H9 (cell line): ENCODE data around the gene JPH2. TPM values are rescaled to one million over a fixed set of nuclear protein-coding genes. Genes with fewer than 3 reads are reported as not detected.

ENCODE experiments used
- DNase-seq: peaks from one replicate; pipeline ENCODE4 v3.0.0-alpha.2; 2017
- H2AFZ ChIP-seq: one replicate; pipeline ENCODE4 v1.6.1; 2013; ENCODE audit warnings: mild to moderate bottlenecking, low read length, control low read depth, moderate library complexity
- H2AK5ac ChIP-seq: 2 replicates; pipeline ENCODE4 v1.6.1; 2013; ENCODE audit warnings: low read length, control low read depth, mixed read lengths; ENCODE audit not compliant: insufficient read length
- H2BK120ac ChIP-seq: one replicate; pipeline ENCODE4 v1.6.1; 2013; ENCODE audit warnings: low read depth, mild to moderate bottlenecking, low read length, control low read depth, inconsistent platforms; ENCODE audit not compliant: poor library complexity, severe bottlenecking
- H2BK12ac ChIP-seq: 2 replicates; pipeline ENCODE4 v1.6.1; 2013; ENCODE audit warnings: low read length, control low read depth, mixed read lengths, low read depth; ENCODE audit not compliant: insufficient read length
- H2BK15ac ChIP-seq: 2 replicates; pipeline ENCODE4 v1.6.1; 2013; ENCODE audit warnings: low read depth, low read length, control low read depth
- H2BK20ac ChIP-seq: one replicate; pipeline ENCODE4 v1.6.1; 2013; ENCODE audit warnings: low read depth, mild to moderate bottlenecking, low read length, control low read depth, inconsistent platforms; ENCODE audit not compliant: poor library complexity, severe bottlenecking
- H2BK5ac ChIP-seq: 2 replicates; pipeline ENCODE4 v1.6.1; 2013; ENCODE audit warnings: low read length, control low read depth, mixed read lengths; ENCODE audit not compliant: insufficient read length
- H3K14ac ChIP-seq: 2 replicates; pipeline ENCODE4 v1.6.1; 2013; ENCODE audit warnings: low read length, control low read depth; ENCODE audit not compliant: insufficient read depth
- H3K18ac ChIP-seq: 2 replicates; pipeline ENCODE4 v1.6.1; 2013; ENCODE audit warnings: low read depth, mild to moderate bottlenecking, mixed read lengths, low read length, control low read depth; ENCODE audit not compliant: insufficient read length
- H3K23ac ChIP-seq: 2 replicates; pipeline ENCODE4 v1.6.1; 2013; ENCODE audit warnings: low read length, control low read depth, mixed read lengths, low read depth; ENCODE audit not compliant: insufficient read length
- H3K23me2 ChIP-seq: 2 replicates; pipeline ENCODE4 v1.6.1; 2013; ENCODE audit warnings: low read depth, mild to moderate bottlenecking, mixed read lengths, low read length, control low read depth; ENCODE audit not compliant: insufficient read length, poor library complexity, severe bottlenecking
- H3K27ac ChIP-seq: 2 replicates; pipeline ENCODE4 v1.5.1; 2013; ENCODE audit warnings: low read length, control low read depth, mixed read lengths, low read depth; ENCODE audit not compliant: insufficient read length
- H3K27me3 ChIP-seq: 2 replicates; pipeline ENCODE4 v1.6.1; 2013; ENCODE audit warnings: low read length, control low read depth, inconsistent platforms; ENCODE audit not compliant: insufficient read depth
- H3K4ac ChIP-seq: 2 replicates; pipeline ENCODE4 v1.6.1; 2013; ENCODE audit warnings: low read depth, mild to moderate bottlenecking, control low read depth, inconsistent platforms, low read length, moderate library complexity
- H3K4me1 ChIP-seq: 2 replicates; pipeline ENCODE4 v1.6.1; 2013; ENCODE audit warnings: low read length, control low read depth, inconsistent platforms; ENCODE audit not compliant: insufficient read depth
- H3K4me2 ChIP-seq: 2 replicates; pipeline ENCODE4 v1.6.1; 2013; ENCODE audit warnings: low read length, control low read depth, mixed read lengths; ENCODE audit not compliant: insufficient read length, insufficient read depth
- H3K56ac ChIP-seq: 2 replicates; pipeline ENCODE4 v1.6.1; 2013; ENCODE audit warnings: low read depth, mild to moderate bottlenecking, mixed read lengths, low read length, control low read depth; ENCODE audit not compliant: insufficient read length
- H3K79me1 ChIP-seq: 2 replicates; pipeline ENCODE4 v1.6.1; 2013; ENCODE audit warnings: low read depth, mild to moderate bottlenecking, moderate library complexity, low read length, control low read depth, inconsistent platforms; ENCODE audit not compliant: insufficient read depth, poor library complexity, severe bottlenecking
- H3K79me2 ChIP-seq: 2 replicates; pipeline ENCODE4 v1.6.1; 2013; ENCODE audit warnings: low read length, control low read depth, inconsistent platforms; ENCODE audit not compliant: insufficient read depth
- H3K9ac ChIP-seq: 2 replicates; pipeline ENCODE4 v1.6.1; 2013; ENCODE audit warnings: low read length, control low read depth, mixed read lengths; ENCODE audit not compliant: insufficient read length; ENCODE audit errors: extremely low read depth
- H3K9me3 ChIP-seq: one replicate; pipeline ENCODE4 v1.6.1; 2013; ENCODE audit warnings: low read depth, low read length, inconsistent platforms; ENCODE audit not compliant: control insufficient read depth
- H3T11ph ChIP-seq: one replicate; pipeline ENCODE4 v1.6.1; 2013; ENCODE audit warnings: mild to moderate bottlenecking, low read length, control low read depth, inconsistent platforms
- H4K20me1 ChIP-seq: one replicate; pipeline ENCODE4 v1.6.1; 2013; ENCODE audit not compliant: control insufficient read depth, insufficient read length, insufficient read depth
- H4K5ac ChIP-seq: 2 replicates; pipeline ENCODE4 v1.6.1; 2013; ENCODE audit warnings: low read depth, mild to moderate bottlenecking, mixed read lengths, low read length, control low read depth; ENCODE audit not compliant: insufficient read length
- H4K8ac ChIP-seq: replicated peaks from 2 replicates; pipeline ENCODE4 v1.6.1; 2013; ENCODE audit warnings: low read length, control low read depth, mixed read lengths, low read depth; ENCODE audit not compliant: insufficient read length
- H4K91ac ChIP-seq: 2 replicates; pipeline ENCODE4 v1.6.1; 2013; ENCODE audit warnings: low read depth, mild to moderate bottlenecking, moderate library complexity, mixed read lengths, low read length, control low read depth; ENCODE audit not compliant: insufficient read length
- H3K27ac Mint-ChIP-seq, 3 experiments: 2 replicates in 2 of 3; 3 replicates in 1 of 3; pipeline ENCODE4 v1.8.0; 2020 to 2021; ENCODE audit warnings: mixed read lengths in 3 of 3, mild to moderate bottlenecking in 1 of 3, moderate library complexity in 1 of 3
- H3K27me3 Mint-ChIP-seq: 2 replicates; pipeline ENCODE4 v1.8.0; 2021; ENCODE audit warnings: low read depth, mild to moderate bottlenecking, moderate library complexity, mixed read lengths
- H3K36me3 Mint-ChIP-seq, 3 experiments: 2 replicates in 2 of 3; 3 replicates in 1 of 3; pipeline ENCODE4 v1.8.0; 2020 to 2021; ENCODE audit warnings: low read depth in 3 of 3, mixed read lengths in 3 of 3; ENCODE audit not compliant: insufficient read depth in 1 of 3
- H3K4me1 Mint-ChIP-seq, 2 experiments: 2 replicates each; pipeline ENCODE4 v1.8.0; 2020; ENCODE audit warnings: mixed read lengths in 2 of 2
- H3K4me3 Mint-ChIP-seq, 2 experiments: 2 replicates in 1 of 2; 3 replicates in 1 of 2; pipeline ENCODE4 v1.8.0; 2020 to 2021; ENCODE audit warnings: mild to moderate bottlenecking in 2 of 2, mixed read lengths in 2 of 2, moderate library complexity in 1 of 2
- H3K9me3 Mint-ChIP-seq, 2 experiments: 2 replicates in 1 of 2; 3 replicates in 1 of 2; pipeline ENCODE4 v1.8.0; 2020; ENCODE audit warnings: mild to moderate bottlenecking in 2 of 2, mixed read lengths in 2 of 2, moderate library complexity in 1 of 2
- WGBS: extraction: QIAGEN DNeasy Blood & Tissue Kit; methylation state at CpG from one replicate; pipeline ENCODE4 v1.1.7; 2013; ENCODE audit warnings: missing lambda C conversion rate, low lambda C conversion rate, mixed read lengths; ENCODE audit not compliant: insufficient read length; ENCODE audit errors: extremely low coverage; 5-methylcytosine and 5-hydroxymethylcytosine counted together
- total RNA-seq: library from RNA; stranded (reverse); gene quantifications from 2 replicates; pipeline ENCODE4 v1.2.1, GENCODE V29; 2021
- TF ChIP-seq, protein P1 (sequence below): fragments of 200-600 bp; sonication (generic); conservative IDR thresholded peaks from 3 replicates; pipeline ENCODE4 v1.8.0; 2021; ENCODE audit warnings: antibody characterized with exemption, mild to moderate bottlenecking

The JPH2 gene
- total RNA-seq, 1 experiment from 2014 or later: 0.31 TPM

DNA sequence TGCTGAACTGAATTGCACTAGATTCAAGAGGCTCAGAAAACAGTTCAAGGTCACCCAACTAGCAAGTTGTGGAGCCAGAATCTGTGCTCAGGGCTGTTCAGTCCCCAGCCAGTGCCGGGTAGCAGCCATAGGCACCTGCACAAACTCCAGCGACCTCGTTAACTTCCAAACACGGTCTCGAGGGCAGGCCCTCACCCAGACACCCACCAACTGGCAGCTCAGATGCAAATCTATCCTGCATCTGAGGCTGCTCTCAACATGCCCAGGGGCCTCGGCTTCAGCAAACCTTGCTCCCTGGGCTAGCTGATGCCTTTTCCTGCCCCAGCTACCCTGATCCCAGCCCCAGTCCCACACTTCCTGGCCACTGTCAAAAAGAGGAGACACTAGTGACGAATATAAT, 3.7 kb downstream of the JPH2 start:
- no peak overlapping the region for H3K9ac ChIP-seq
- peaks cover 5% of the 10 kb centered on the region; the same call in 1 of the 2 replicates for H3K4me1 ChIP-seq
- no peak overlapping the region for H2BK15ac ChIP-seq
- no peaks in the 10 kb centered on the region for H3K27me3 ChIP-seq
- H2BK120ac ChIP-seq: no peak overlapping the region
- peaks cover 12% of the 10 kb centered on the region for H3K27me3 Mint-ChIP-seq
- H3K36me3 Mint-ChIP-seq: no peaks in the 10 kb centered on the region
- H3K4me3 Mint-ChIP-seq: no peak overlapping the region
- H3K18ac ChIP-seq: no peak overlapping the region
- H4K91ac ChIP-seq: no peak overlapping the region
- H2BK12ac ChIP-seq: no peak overlapping the region
- H2AK5ac ChIP-seq: no peak overlapping the region
- no peak overlapping the region for H2BK20ac ChIP-seq
- H3K23me2 ChIP-seq: peaks cover 8% of the 10 kb centered on the region
- no peak overlapping the region for H3K23ac ChIP-seq
- WGBS: no CpG with 5 or more reads among the region's 7 CpGs
- H3K9me3 ChIP-seq: no peaks in the 10 kb centered on the region
- peaks cover 21 to 29% of the 10 kb centered on the region in 2 experiments for H3K4me1 Mint-ChIP-seq
- H4K5ac ChIP-seq: no peak overlapping the region
- no peaks in the 10 kb centered on the region for H3K9me3 Mint-ChIP-seq
- no peak for DNase-seq
- no peak overlapping the region for H3K4ac ChIP-seq
- no peak overlapping the region for H3K27ac ChIP-seq
- no peak overlapping the region for H2AFZ ChIP-seq
- no peak overlapping the region for H3K56ac ChIP-seq
- H3K79me1 ChIP-seq: no peaks in the 10 kb centered on the region
- H4K20me1 ChIP-seq: no peaks in the 10 kb centered on the region
- H3K14ac ChIP-seq: no peak overlapping the region
- no peak overlapping the region for H3K4me2 ChIP-seq
- TF ChIP-seq, protein P1, sequence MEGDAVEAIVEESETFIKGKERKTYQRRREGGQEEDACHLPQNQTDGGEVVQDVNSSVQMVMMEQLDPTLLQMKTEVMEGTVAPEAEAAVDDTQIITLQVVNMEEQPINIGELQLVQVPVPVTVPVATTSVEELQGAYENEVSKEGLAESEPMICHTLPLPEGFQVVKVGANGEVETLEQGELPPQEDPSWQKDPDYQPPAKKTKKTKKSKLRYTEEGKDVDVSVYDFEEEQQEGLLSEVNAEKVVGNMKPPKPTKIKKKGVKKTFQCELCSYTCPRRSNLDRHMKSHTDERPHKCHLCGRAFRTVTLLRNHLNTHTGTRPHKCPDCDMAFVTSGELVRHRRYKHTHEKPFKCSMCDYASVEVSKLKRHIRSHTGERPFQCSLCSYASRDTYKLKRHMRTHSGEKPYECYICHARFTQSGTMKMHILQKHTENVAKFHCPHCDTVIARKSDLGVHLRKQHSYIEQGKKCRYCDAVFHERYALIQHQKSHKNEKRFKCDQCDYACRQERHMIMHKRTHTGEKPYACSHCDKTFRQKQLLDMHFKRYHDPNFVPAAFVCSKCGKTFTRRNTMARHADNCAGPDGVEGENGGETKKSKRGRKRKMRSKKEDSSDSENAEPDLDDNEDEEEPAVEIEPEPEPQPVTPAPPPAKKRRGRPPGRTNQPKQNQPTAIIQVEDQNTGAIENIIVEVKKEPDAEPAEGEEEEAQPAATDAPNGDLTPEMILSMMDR: no peak
- no peak overlapping the region for H4K8ac ChIP-seq
- no peak overlapping the region for H3T11ph ChIP-seq
- H2BK5ac ChIP-seq: no peak overlapping the region
- no peaks in the 10 kb centered on the region for H3K79me2 ChIP-seq
- no peak overlapping the region for H3K27ac Mint-ChIP-seq
